Transverse colon (tissue), 4 donors: ENCODE data around the gene GABBR2. TPM values are rescaled to one million over a fixed set of nuclear protein-coding genes. Genes with fewer than 3 reads are reported as not detected.

Experiments
- DNase-seq: peaks from one replicate; pipeline ENCODE4 v3.0.0-alpha.2; 2019
- H3K27ac ChIP-seq, 4 donors: fragments of 200-600 bp; sonication (generic); 2 replicates each; pipeline ENCODE4 v1.5.1; 2016 to 2018; ENCODE audit warnings: inconsistent platforms in 4 of 4
- H3K27me3 ChIP-seq: fragments of 200-600 bp; sonication (generic); 2 replicates; pipeline ENCODE4 v1.5.1; 2017; ENCODE audit warnings: inconsistent platforms
- H3K36me3 ChIP-seq, 4 donors: fragments of 200-600 bp; sonication (generic); 2 replicates each; pipeline ENCODE4 v1.5.1; 2017 to 2019; ENCODE audit warnings: inconsistent platforms in 4 of 4
- H3K4me1 ChIP-seq, 4 donors: fragments of 200-600 bp; sonication (generic); 2 replicates each; pipeline ENCODE4 v1.5.1; 2017 to 2020; ENCODE audit warnings: inconsistent platforms in 4 of 4
- H3K4me3 ChIP-seq, 4 donors: fragments of 200-600 bp; sonication (generic); 1 replicate in 1 of 4; 2 replicates in 3 of 4; pipeline versions ENCODE4 v1.5.1 to v1.6.1; 2017 to 2019; ENCODE audit warnings: inconsistent platforms in 4 of 4
- H3K9me3 ChIP-seq, 2 donors: fragments of 200-600 bp; sonication (generic); 2 replicates each; pipeline ENCODE4 v1.5.1; 2017 to 2019; ENCODE audit warnings: inconsistent platforms in 2 of 2
- CTCF ChIP-seq, 5 experiments: fragments of 200-600 bp in 3 of 5; fragments of 450-650 bp in 2 of 5; sonication (generic) in 3 of 5; IDR thresholded peaks; 1 replicate in 2 of 5; 2 replicates in 3 of 5; pipeline ENCODE4 v1.5.1; 2016 to 2017; ENCODE audit warnings: antibody characterized with exemption in 5 of 5, inconsistent platforms in 3 of 5, mild to moderate bottlenecking in 2 of 5, moderate library complexity in 1 of 5
- EP300 ChIP-seq: sonication (generic); formaldehyde crosslinking; IDR thresholded peaks from one replicate; pipeline ENCODE4 v1.6.1; 2017; ENCODE audit warnings: antibody characterized with exemption, low read depth
- POLR2A ChIP-seq: fragments of 450-650 bp; IDR thresholded peaks from one replicate; pipeline ENCODE4 v1.6.1; 2016; ENCODE audit warnings: antibody characterized with exemption, mild to moderate bottlenecking, moderate library complexity
- POLR2AphosphoS5 ChIP-seq, 3 donors: sonication (generic); formaldehyde crosslinking; IDR thresholded peaks; one replicate each; pipeline ENCODE4 v1.6.1; 2016; ENCODE audit warnings: antibody characterized with exemption in 3 of 3
- WGBS, 2 donors: methylation state at CpG; one replicate each; pipeline ENCODE4 v1.1.5; 2018; ENCODE audit warnings: low coverage in 1 of 2; 5-methylcytosine and 5-hydroxymethylcytosine counted together
- in situ Hi-C, 4 donors: fragments of 200-750 bp; cut with MboI; loops; one replicate each; pipeline versions ENCODE4 v1.15.0 to v1.15.1; 2017; ENCODE audit warnings: low sequenced_read_pairs in 3 of 4, low pct_ligation_motif_present in 1 of 4, low pct_unique_long_range_greater_than_20kb in 1 of 4
- intact Hi-C: fragments of 100-400 bp; cut with DNase I; formaldehyde crosslinking; loops from one replicate; pipeline ENCODE4 v1.15.1; 2023; ENCODE audit warnings: low total_unique reads
- total RNA-seq, 4 donors: library from RNA; depleted of rRNA; stranded (reverse); fragments of >200 nt; gene quantifications; one replicate each; pipeline ENCODE4 v1.1.0, GENCODE V29; 2016

GABBR2 gene
- total RNA-seq, 4 donors from 2014 or later: not detected

- H3K36me3 ChIP-seq: no peaks in the 10 kb centered on the region
- H3K27ac ChIP-seq: no peak overlapping the region
- TF ChIP-seq POLR2A (no peak), CTCF (IDR thresholded peaks at IDR 0.05) (no peak), EP300 (no peak), POLR2AphosphoS5 (IDR thresholded peaks at IDR 0.05) (no peak)
- no peak for DNase-seq
- WGBS, 2 donors: 71 to 73% methylated on average over 1 to 7 of the region's 7 CpGs
- H3K27me3 ChIP-seq: no peaks in the 10 kb centered on the region
- no peaks in the 10 kb centered on the region for H3K4me1 ChIP-seq
- H3K9me3 ChIP-seq: no peaks in the 10 kb centered on the region
- no peak overlapping the region for H3K4me3 ChIP-seq
- in situ Hi-C loops (no loop called here), intact Hi-C loops (no loop called here)
Measured at GRCh38 chr9:98634685-98635336, 73.9 kb downstream of the GABBR2 start.

DNA sequence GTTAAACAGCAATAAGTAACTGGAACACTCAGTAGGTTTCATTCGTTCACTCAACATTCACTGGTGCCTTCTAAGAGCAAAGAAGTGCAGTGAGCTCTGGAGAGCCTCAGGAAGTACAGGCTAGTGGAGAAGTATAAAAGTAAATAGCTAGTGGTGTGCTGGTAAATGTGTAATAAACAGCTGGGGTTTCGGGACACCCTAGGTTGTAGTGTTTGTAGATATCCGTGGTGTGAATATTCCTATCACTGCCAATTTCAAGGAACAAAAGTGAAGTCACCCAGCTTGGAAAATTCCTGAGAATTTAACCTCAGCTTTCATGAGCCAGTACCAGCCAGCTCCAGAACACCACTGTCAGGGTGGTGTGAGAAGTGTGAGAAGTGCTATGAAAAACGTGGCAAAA, 75.9 kb downstream of the GABBR2 start:
- Histone ChIP-seq H3K4me1 (no peaks in the 10 kb centered on the region), H3K27ac (no peak overlapping the region), H3K36me3 (no peaks in the 10 kb centered on the region), H3K4me3 (no peak overlapping the region), H3K9me3 (no peaks in the 10 kb centered on the region), H3K27me3 (peaks cover 11% of the 10 kb centered on the region)
- 46 to 59% methylated on average over 3 to 4 of the region's 4 CpGs for WGBS, 2 donors
- in situ Hi-C loops (no loop called here), intact Hi-C loops (no loop called here)
- no peak for DNase-seq
- TF ChIP-seq EP300 (no peak), POLR2A (no peak), CTCF (IDR thresholded peaks at IDR 0.05) (no peak), POLR2AphosphoS5 (IDR thresholded peaks at IDR 0.05) (no peak)

- intact Hi-C loops: no loop called here
- WGBS, 2 donors: 88% methylated on average over 7 of the region's 7 CpGs; no CpG with 5 or more reads in 1 of the 2 donors
- TF ChIP-seq POLR2AphosphoS5 (IDR thresholded peaks at IDR 0.05) (no peak), EP300 (no peak), POLR2A (no peak), CTCF (IDR thresholded peaks at IDR 0.05) (no peak)
Measured at GRCh38 chr9:98627296-98627695, 81.4 kb downstream of the GABBR2 start.

GRCh38 chr9:98625728-98626127, 83.0 kb downstream of the GABBR2 start:
- TF ChIP-seq POLR2A: no peak
- TF ChIP-seq CTCF (IDR thresholded peaks at IDR 0.05): no peak
- TF ChIP-seq POLR2AphosphoS5 (IDR thresholded peaks at IDR 0.05): no peak
- TF ChIP-seq EP300: no peak
- H3K27me3 ChIP-seq: peaks cover 11% of the 10 kb centered on the region
- no peak overlapping the region for H3K4me3 ChIP-seq
- intact Hi-C loops: no loop called here
- in situ Hi-C loops: no loop called here
- H3K9me3 ChIP-seq: no peaks in the 10 kb centered on the region
- H3K4me1 ChIP-seq: no peaks in the 10 kb centered on the region
- DNase-seq: no peak
- no peaks in the 10 kb centered on the region for H3K36me3 ChIP-seq
- no peak overlapping the region for H3K27ac ChIP-seq
- 74 to 78% methylated on average over 3 to 5 of the region's 5 CpGs for WGBS, 2 donors

More at GRCh38 chr9:98627296-98627695, 81.4 kb downstream of the GABBR2 start:
- Histone ChIP-seq H3K9me3 (no peaks in the 10 kb centered on the region), H3K27ac (no peak overlapping the region), H3K36me3 (no peaks in the 10 kb centered on the region), H3K27me3 (peaks cover 11% of the 10 kb centered on the region), H3K4me3 (no peak overlapping the region), H3K4me1 (no peaks in the 10 kb centered on the region)
- in situ Hi-C loops: no loop called here
- no peak for DNase-seq
